ENCODE measurements around the gene DCAF11.

- TF ChIP-seq CTCF (IDR thresholded peaks at IDR 0.05) (no peak), POLR2A (IDR thresholded peaks at IDR 0.05) (peak in 2 of 4 donors; percentile 27 to 36)
Measured at GRCh38 chr14:24146453-24146977, 31.9 kb downstream of the DCAF11 start, which contains the start of gene PSME2.

All from esophagus squamous epithelium (tissue), 4 donors.